Measurements from ENCODE around the gene RAB35. TPM values are rescaled to one million over a fixed set of nuclear protein-coding genes. Genes with fewer than 3 reads are reported as not detected.

The RAB35 gene
- total and polyA plus RNA-seq, 2 of the 4 experiments (the other 2 are of a cell fraction), result 32.6 to 49.6 TPM

GRCh38 chr12:120069278-120069677, 47.3 kb downstream of the RAB35 start:
- in situ Hi-C loops (cut with MboI; ENCODE audit: low sequenced_read_pairs), result no loop called here
- POLR2A ChIA-PET (ENCODE audit: unreplicated experiment), result no interaction called here

More at GRCh38 chr12:120069278-120069677, 47.3 kb downstream of the RAB35 start:
- no peak for ATAC-seq (ENCODE audit: low read depth)
- no peak overlapping the region for H4K5ac ChIP-seq (ENCODE audit: low read depth, low read length)
- no peak overlapping the region for H3K18ac ChIP-seq (ENCODE audit: low read depth, low read length)
- H2BK5ac ChIP-seq (ENCODE audit: low read depth, low read length, poor library complexity, severe bottlenecking), result no peak overlapping the region
- H4K8ac ChIP-seq (ENCODE audit: low read depth in 2 of 2, low read length in 2 of 2), result no peak overlapping the region
- H3K4ac ChIP-seq (ENCODE audit: low read depth, low read length), result no peak overlapping the region
- H2AK9ac ChIP-seq (replicated peaks; ENCODE audit: low read depth, low read length, poor library complexity), result no peak overlapping the region
- H3K36me3 ChIP-seq (ENCODE audit: control insufficient read depth, insufficient read depth, low read length), result no peaks in the 10 kb centered on the region
- H3K79me1 ChIP-seq (ENCODE audit: low read depth in 1 of 2, low read length in 2 of 2), result no peaks in the 10 kb centered on the region
- TF ChIP-seq MXI1 (IDR thresholded peaks at IDR 0.05; ENCODE audit: borderline replicate concordance, low read depth, low read length) (no peak), RCOR1 (IDR thresholded peaks at IDR 0.05; ENCODE audit: insufficient replicate concordance, low read length) (no peak), BHLHE40 (IDR thresholded peaks at IDR 0.05; ENCODE audit: low read depth, low read length) (no peak), RAD21 (IDR thresholded peaks at IDR 0.05; ENCODE audit: low read length) (no peak), SMC3 (IDR thresholded peaks at IDR 0.05; ENCODE audit: low read depth, low read length) (no peak), ELK1 (IDR thresholded peaks at IDR 0.05; ENCODE audit: borderline replicate concordance, low read depth, low read length) (no peak), RFX5 (IDR thresholded peaks at IDR 0.05; ENCODE audit: low read depth, low read length) (no peak), NFE2L2 (IDR thresholded peaks at IDR 0.05; ENCODE audit: low read depth, low read length) (no peak), USF2 (IDR thresholded peaks at IDR 0.05; ENCODE audit: low read depth, low read length) (no peak)
- TF ChIP-seq, protein P1, sequence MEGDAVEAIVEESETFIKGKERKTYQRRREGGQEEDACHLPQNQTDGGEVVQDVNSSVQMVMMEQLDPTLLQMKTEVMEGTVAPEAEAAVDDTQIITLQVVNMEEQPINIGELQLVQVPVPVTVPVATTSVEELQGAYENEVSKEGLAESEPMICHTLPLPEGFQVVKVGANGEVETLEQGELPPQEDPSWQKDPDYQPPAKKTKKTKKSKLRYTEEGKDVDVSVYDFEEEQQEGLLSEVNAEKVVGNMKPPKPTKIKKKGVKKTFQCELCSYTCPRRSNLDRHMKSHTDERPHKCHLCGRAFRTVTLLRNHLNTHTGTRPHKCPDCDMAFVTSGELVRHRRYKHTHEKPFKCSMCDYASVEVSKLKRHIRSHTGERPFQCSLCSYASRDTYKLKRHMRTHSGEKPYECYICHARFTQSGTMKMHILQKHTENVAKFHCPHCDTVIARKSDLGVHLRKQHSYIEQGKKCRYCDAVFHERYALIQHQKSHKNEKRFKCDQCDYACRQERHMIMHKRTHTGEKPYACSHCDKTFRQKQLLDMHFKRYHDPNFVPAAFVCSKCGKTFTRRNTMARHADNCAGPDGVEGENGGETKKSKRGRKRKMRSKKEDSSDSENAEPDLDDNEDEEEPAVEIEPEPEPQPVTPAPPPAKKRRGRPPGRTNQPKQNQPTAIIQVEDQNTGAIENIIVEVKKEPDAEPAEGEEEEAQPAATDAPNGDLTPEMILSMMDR (conservative IDR thresholded peaks at IDR 0.05; ENCODE audit: low read depth, low read length), result no peak
- H3K14ac ChIP-seq (replicated peaks; ENCODE audit: low read depth, low read length), result no peak overlapping the region
- H3K27me3 ChIP-seq (ENCODE audit: control insufficient read depth, insufficient read depth, low read length), result peaks cover 35% of the 10 kb centered on the region
- no peak overlapping the region for H2BK120ac ChIP-seq (ENCODE audit: low read depth, low read length)
- no peak overlapping the region for H4K91ac ChIP-seq (ENCODE audit: insufficient read depth, low read depth, low read length)
- no TSS peak for BruUV-seq (replicated peaks)
- no peak overlapping the region for H2AFZ ChIP-seq (replicated peaks; ENCODE audit: low read length, poor library complexity)
- H3K56ac ChIP-seq (ENCODE audit: extremely low read depth, insufficient read depth, low read length), result no peak overlapping the region
- no peaks in the 10 kb centered on the region for H3K9me1 ChIP-seq (ENCODE audit: insufficient read depth, low read length)
- no peak overlapping the region for H3K9ac ChIP-seq (ENCODE audit: low read depth, low read length)
- H3K9me3 ChIP-seq (ENCODE audit: control insufficient read depth, insufficient read depth, low read length), result no peaks in the 10 kb centered on the region
- H3K4me3 ChIP-seq (ENCODE audit: insufficient read depth, low read depth, low read length), result no peak overlapping the region
- H3K4me2 ChIP-seq (ENCODE audit: low read depth, low read length), result no peak overlapping the region
- dilution Hi-C loops (cut with HindIII; ENCODE audit: low sequenced_read_pairs, unreplicated experiment), result no loop called here
- no CpG with 5 or more reads among the region's 5 CpGs for WGBS, 2 experiments (ENCODE audit: extremely low coverage in 2 of 2, insufficient read length in 1 of 2)
- no peak overlapping the region for H2BK15ac ChIP-seq (ENCODE audit: low read depth, low read length)
- H4K20me1 ChIP-seq (ENCODE audit: insufficient read depth, low read length), result no peaks in the 10 kb centered on the region
- no peak overlapping the region for H2BK20ac ChIP-seq (ENCODE audit: low read depth, low read length)
- H3K4me1 ChIP-seq (ENCODE audit: control insufficient read depth, insufficient read depth, low read length), result no peaks in the 10 kb centered on the region
- H2AK5ac ChIP-seq (ENCODE audit: low read depth, low read length), result no peak overlapping the region
- H3K27ac ChIP-seq (ENCODE audit: insufficient read depth, low read length), result no peak overlapping the region
- CTCF ChIA-PET, result interaction anchor here (0.6 kb wide), 1 partner anchor 217 kb away, joined by 3 read pairs; no protein-coding TSS in a partner anchor
- no peak for DNase-seq
- intact Hi-C loops (cut with micrococcal nuclease), result no loop called here
- H3K23ac ChIP-seq (ENCODE audit: low read depth, low read length), result no peak overlapping the region

All from IMR-90 (cell line).